Measurements from ENCODE around the gene ATP7B.

The ATP7B gene

GRCh38 chr13:51976890-51977289, 34.4 kb downstream of the ATP7B start:
- Histone ChIP-seq H3K9me3 (ENCODE audit: insufficient read depth, low read depth, low read length) (no peaks in the 10 kb centered on the region), H3K4me3 (ENCODE audit: low read length) (no peak overlapping the region), H3K9ac (ENCODE audit: low read depth, low read length) (no peak overlapping the region), H3K27me3 (ENCODE audit: insufficient read depth, low read length) (no peaks in the 10 kb centered on the region), H3K4me1 (ENCODE audit: insufficient read depth, low read length) (no peaks in the 10 kb centered on the region; the same call in 1 of the 2 replicates), H3K36me3 (ENCODE audit: insufficient read depth, low read length) (no peaks in the 10 kb centered on the region), H3K27ac (ENCODE audit: low read depth, low read length) (no peak overlapping the region)
- 88% methylated on average over 4 of the region's 5 CpGs for WGBS

- no peak overlapping the region for H3K9ac ChIP-seq (ENCODE audit: low read depth, low read length)
- 50% methylated on average over 1 of the region's 1 CpG for WGBS
These were observed 34.8 kb downstream of the ATP7B start for GRCh38 chr13:51976423-51976822.

GRCh38 chr13:51974482-51974881, 36.8 kb downstream of the ATP7B start:
- no peaks in the 10 kb centered on the region for H3K4me1 ChIP-seq (ENCODE audit: insufficient read depth, low read length)
- no peaks in the 10 kb centered on the region for H3K9me3 ChIP-seq (ENCODE audit: insufficient read depth, low read depth, low read length)
- no peak overlapping the region for H3K9ac ChIP-seq (ENCODE audit: low read depth, low read length)
- no peaks in the 10 kb centered on the region for H3K27me3 ChIP-seq (ENCODE audit: insufficient read depth, low read length)
- H3K36me3 ChIP-seq (ENCODE audit: insufficient read depth, low read length), result no peaks in the 10 kb centered on the region
- H3K27ac ChIP-seq (ENCODE audit: low read depth, low read length), result no peak overlapping the region
- H3K4me3 ChIP-seq (ENCODE audit: low read length), result no peak overlapping the region
- WGBS, result 93% methylated on average over 6 of the region's 6 CpGs

More at GRCh38 chr13:51976423-51976822, 34.8 kb downstream of the ATP7B start:
- Histone ChIP-seq H3K27me3 (ENCODE audit: insufficient read depth, low read length) (no peaks in the 10 kb centered on the region), H3K27ac (ENCODE audit: low read depth, low read length) (no peak overlapping the region), H3K4me1 (ENCODE audit: insufficient read depth, low read length) (no peaks in the 10 kb centered on the region; the same call in 1 of the 2 replicates), H3K4me3 (ENCODE audit: low read length) (no peak overlapping the region), H3K36me3 (ENCODE audit: insufficient read depth, low read length) (no peaks in the 10 kb centered on the region), H3K9me3 (ENCODE audit: insufficient read depth, low read depth, low read length) (no peaks in the 10 kb centered on the region)

GRCh38 chr13:51971520-51972426, 39.5 kb downstream of the ATP7B start:
- Histone ChIP-seq H3K9me3 (ENCODE audit: insufficient read depth, low read depth, low read length) (no peaks in the 10 kb centered on the region), H3K36me3 (ENCODE audit: insufficient read depth, low read length) (no peaks in the 10 kb centered on the region), H3K27me3 (ENCODE audit: insufficient read depth, low read length) (no peaks in the 10 kb centered on the region), H3K27ac (ENCODE audit: low read depth, low read length) (no peak overlapping the region), H3K9ac (ENCODE audit: low read depth, low read length) (no peak overlapping the region), H3K4me3 (ENCODE audit: low read length) (no peak overlapping the region), H3K4me1 (ENCODE audit: insufficient read depth, low read length) (no peaks in the 10 kb centered on the region)
- WGBS, result 94% methylated on average over 14 of the region's 15 CpGs

GRCh38 chr13:51970349-51970748, 40.9 kb downstream of the ATP7B start:
- no peak overlapping the region for H3K9ac ChIP-seq (ENCODE audit: low read depth, low read length)
- H3K36me3 ChIP-seq (ENCODE audit: insufficient read depth, low read length), result no peaks in the 10 kb centered on the region
- H3K27me3 ChIP-seq (ENCODE audit: insufficient read depth, low read length), result no peaks in the 10 kb centered on the region
- no peaks in the 10 kb centered on the region for H3K4me1 ChIP-seq (ENCODE audit: insufficient read depth, low read length)
- H3K9me3 ChIP-seq (ENCODE audit: insufficient read depth, low read depth, low read length), result no peaks in the 10 kb centered on the region
- no peak overlapping the region for H3K27ac ChIP-seq (ENCODE audit: low read depth, low read length)
- H3K4me3 ChIP-seq (ENCODE audit: low read length), result no peak overlapping the region
- 91% methylated on average over 5 of the region's 5 CpGs for WGBS

- Histone ChIP-seq H3K36me3 (ENCODE audit: insufficient read depth, low read length) (no peaks in the 10 kb centered on the region), H3K4me1 (ENCODE audit: insufficient read depth, low read length) (no peaks in the 10 kb centered on the region), H3K27ac (ENCODE audit: low read depth, low read length) (no peak overlapping the region), H3K9ac (ENCODE audit: low read depth, low read length) (no peak overlapping the region), H3K9me3 (ENCODE audit: insufficient read depth, low read depth, low read length) (no peaks in the 10 kb centered on the region), H3K4me3 (ENCODE audit: low read length) (no peak overlapping the region), H3K27me3 (ENCODE audit: insufficient read depth, low read length) (no peaks in the 10 kb centered on the region)
- WGBS, result 91% methylated on average over 8 of the region's 8 CpGs
These were observed 43.5 kb downstream of the ATP7B start for GRCh38 chr13:51967482-51968446.

GRCh38 chr13:51966186-51966585, 45.1 kb downstream of the ATP7B start:
- Histone ChIP-seq H3K9me3 (ENCODE audit: insufficient read depth, low read depth, low read length) (no peaks in the 10 kb centered on the region), H3K9ac (ENCODE audit: low read depth, low read length) (no peak overlapping the region), H3K36me3 (ENCODE audit: insufficient read depth, low read length) (no peaks in the 10 kb centered on the region), H3K27ac (ENCODE audit: low read depth, low read length) (no peak overlapping the region), H3K4me1 (ENCODE audit: insufficient read depth, low read length) (no peaks in the 10 kb centered on the region), H3K4me3 (ENCODE audit: low read length) (no peak overlapping the region), H3K27me3 (ENCODE audit: insufficient read depth, low read length) (no peaks in the 10 kb centered on the region)
- WGBS, result 96% methylated on average over 10 of the region's 10 CpGs

GRCh38 chr13:51961493-51962403, 49.5 kb downstream of the ATP7B start:
- no peak overlapping the region for H3K27ac ChIP-seq (ENCODE audit: low read depth, low read length)
- no peaks in the 10 kb centered on the region for H3K9me3 ChIP-seq (ENCODE audit: insufficient read depth, low read depth, low read length)
- no peak overlapping the region for H3K4me3 ChIP-seq (ENCODE audit: low read length)
- no peaks in the 10 kb centered on the region for H3K36me3 ChIP-seq (ENCODE audit: insufficient read depth, low read length)
- H3K27me3 ChIP-seq (ENCODE audit: insufficient read depth, low read length), result no peaks in the 10 kb centered on the region
- no peak overlapping the region for H3K9ac ChIP-seq (ENCODE audit: low read depth, low read length)
- 92% methylated on average over 5 of the region's 5 CpGs for WGBS
- no peaks in the 10 kb centered on the region for H3K4me1 ChIP-seq (ENCODE audit: insufficient read depth, low read length)

- H3K9ac ChIP-seq (ENCODE audit: low read depth, low read length), result no peak overlapping the region
- 92% methylated on average over 4 of the region's 4 CpGs for WGBS
- no peak overlapping the region for H3K4me3 ChIP-seq (ENCODE audit: low read length)
These were observed 50.5 kb downstream of the ATP7B start for GRCh38 chr13:51960766-51961165.

GRCh38 chr13:51959773-51960172, 51.5 kb downstream of the ATP7B start:
- Histone ChIP-seq H3K4me1 (ENCODE audit: insufficient read depth, low read length) (no peaks in the 10 kb centered on the region), H3K4me3 (ENCODE audit: low read length) (no peak overlapping the region), H3K27ac (ENCODE audit: low read depth, low read length) (no peak overlapping the region), H3K9me3 (ENCODE audit: insufficient read depth, low read depth, low read length) (no peaks in the 10 kb centered on the region), H3K27me3 (ENCODE audit: insufficient read depth, low read length) (no peaks in the 10 kb centered on the region), H3K36me3 (ENCODE audit: insufficient read depth, low read length) (no peaks in the 10 kb centered on the region), H3K9ac (ENCODE audit: low read depth, low read length) (no peak overlapping the region)
- WGBS, result 93% methylated on average over 3 of the region's 3 CpGs

More at GRCh38 chr13:51960766-51961165, 50.5 kb downstream of the ATP7B start:
- Histone ChIP-seq H3K4me1 (ENCODE audit: insufficient read depth, low read length) (no peaks in the 10 kb centered on the region), H3K27me3 (ENCODE audit: insufficient read depth, low read length) (no peaks in the 10 kb centered on the region), H3K9me3 (ENCODE audit: insufficient read depth, low read depth, low read length) (no peaks in the 10 kb centered on the region), H3K27ac (ENCODE audit: low read depth, low read length) (no peak overlapping the region), H3K36me3 (ENCODE audit: insufficient read depth, low read length) (no peaks in the 10 kb centered on the region)
